Esophagus squamous epithelium (tissue), 4 donors: ENCODE data around the gene FGD3.
"Not testable (repeated sequence)": the region's sequence is repeated elsewhere in the genome, so short reads cannot be mapped to it uniquely, and the experiment has no call there.

ENCODE experiments used
- CTCF ChIP-seq, 6 experiments: fragments of 450-650 bp in 4 of 6; fragments of 200-600 bp in 2 of 6; sonication (generic) in 2 of 6; IDR thresholded peaks; one replicate each; pipeline ENCODE4 v1.5.1; 2016 to 2019; ENCODE audit warnings: antibody characterized with exemption in 6 of 6, mild to moderate bottlenecking in 4 of 6, moderate library complexity in 4 of 6
- POLR2A ChIP-seq, 4 donors: fragments of 450-650 bp; IDR thresholded peaks; one replicate each; pipeline ENCODE4 v1.6.1; 2017; ENCODE audit warnings: antibody characterized with exemption in 4 of 4, mild to moderate bottlenecking in 4 of 4, moderate library complexity in 3 of 4

GRCh38 chr9:92998871-92999270 lies 51.5 kb downstream of the FGD3 start:
- TF ChIP-seq POLR2A, CTCF (IDR thresholded peaks at IDR 0.05): not testable (repeated sequence)
